ENCODE data around the gene MIS18A.
A peak's percentile ranks its signal among the peaks of the same experiment; 100 is the strongest.

The MIS18A gene

GRCh38 chr21:32253215-32253641 lies 25.6 kb downstream of the MIS18A start:
- DNase-seq (ENCODE audit: low read depth): no peak

GRCh38 chr21:32252136-32252535 lies 26.7 kb downstream of the MIS18A start:
- no peak for DNase-seq (ENCODE audit: low read depth)

GRCh38 chr21:32249511-32250280 lies 29.2 kb downstream of the MIS18A start:
- DNase-seq (ENCODE audit: low read depth): no peak

- no peak for DNase-seq (ENCODE audit: low read depth)
These were observed 30.0 kb downstream of the MIS18A start for GRCh38 chr21:32248571-32249461.

GRCh38 chr21:32246571-32247140 lies 32.2 kb downstream of the MIS18A start:
- no peak for DNase-seq (ENCODE audit: low read depth)

GRCh38 chr21:32245971-32246370 lies 32.9 kb downstream of the MIS18A start:
- DNase-seq (ENCODE audit: low read depth): no peak

GRCh38 chr21:32240851-32241687 lies 37.8 kb downstream of the MIS18A start:
- DNase-seq (ENCODE audit: low read depth): peak; percentile 12

GRCh38 chr21:32239551-32239950 lies 39.3 kb downstream of the MIS18A start:
- no peak for DNase-seq (ENCODE audit: low read depth)

- no peak for DNase-seq (ENCODE audit: low read depth)
These were observed 40.8 kb downstream of the MIS18A start for GRCh38 chr21:32238063-32238462.

GRCh38 chr21:32237021-32237420 lies 41.8 kb downstream of the MIS18A start:
- DNase-seq (ENCODE audit: low read depth): no peak

GRCh38 chr21:32233722-32234301 lies 45.0 kb downstream of the MIS18A start:
- no peak for DNase-seq (ENCODE audit: low read depth)

GRCh38 chr21:32233055-32233546 lies 45.7 kb downstream of the MIS18A start:
- DNase-seq (ENCODE audit: low read depth): no peak

GRCh38 chr21:32226444-32226843 lies 52.4 kb downstream of the MIS18A start:
- DNase-seq (ENCODE audit: low read depth): no peak

All from iris pigment epithelial cell (primary cell).